IPS DF 4.7 (cell line): ENCODE results near the gene ARHGAP44.

Experiments
- DNase-seq: peaks from one replicate; pipeline ENCODE4 v3.0.0-alpha.2; 2013; ENCODE audit warnings: low spot score; ENCODE audit errors: extremely low read depth

Gene ARHGAP44, protein sequence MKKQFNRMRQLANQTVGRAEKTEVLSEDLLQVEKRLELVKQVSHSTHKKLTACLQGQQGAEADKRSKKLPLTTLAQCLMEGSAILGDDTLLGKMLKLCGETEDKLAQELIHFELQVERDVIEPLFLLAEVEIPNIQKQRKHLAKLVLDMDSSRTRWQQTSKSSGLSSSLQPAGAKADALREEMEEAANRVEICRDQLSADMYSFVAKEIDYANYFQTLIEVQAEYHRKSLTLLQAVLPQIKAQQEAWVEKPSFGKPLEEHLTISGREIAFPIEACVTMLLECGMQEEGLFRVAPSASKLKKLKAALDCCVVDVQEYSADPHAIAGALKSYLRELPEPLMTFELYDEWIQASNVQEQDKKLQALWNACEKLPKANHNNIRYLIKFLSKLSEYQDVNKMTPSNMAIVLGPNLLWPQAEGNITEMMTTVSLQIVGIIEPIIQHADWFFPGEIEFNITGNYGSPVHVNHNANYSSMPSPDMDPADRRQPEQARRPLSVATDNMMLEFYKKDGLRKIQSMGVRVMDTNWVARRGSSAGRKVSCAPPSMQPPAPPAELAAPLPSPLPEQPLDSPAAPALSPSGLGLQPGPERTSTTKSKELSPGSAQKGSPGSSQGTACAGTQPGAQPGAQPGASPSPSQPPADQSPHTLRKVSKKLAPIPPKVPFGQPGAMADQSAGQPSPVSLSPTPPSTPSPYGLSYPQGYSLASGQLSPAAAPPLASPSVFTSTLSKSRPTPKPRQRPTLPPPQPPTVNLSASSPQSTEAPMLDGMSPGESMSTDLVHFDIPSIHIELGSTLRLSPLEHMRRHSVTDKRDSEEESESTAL

DNA sequence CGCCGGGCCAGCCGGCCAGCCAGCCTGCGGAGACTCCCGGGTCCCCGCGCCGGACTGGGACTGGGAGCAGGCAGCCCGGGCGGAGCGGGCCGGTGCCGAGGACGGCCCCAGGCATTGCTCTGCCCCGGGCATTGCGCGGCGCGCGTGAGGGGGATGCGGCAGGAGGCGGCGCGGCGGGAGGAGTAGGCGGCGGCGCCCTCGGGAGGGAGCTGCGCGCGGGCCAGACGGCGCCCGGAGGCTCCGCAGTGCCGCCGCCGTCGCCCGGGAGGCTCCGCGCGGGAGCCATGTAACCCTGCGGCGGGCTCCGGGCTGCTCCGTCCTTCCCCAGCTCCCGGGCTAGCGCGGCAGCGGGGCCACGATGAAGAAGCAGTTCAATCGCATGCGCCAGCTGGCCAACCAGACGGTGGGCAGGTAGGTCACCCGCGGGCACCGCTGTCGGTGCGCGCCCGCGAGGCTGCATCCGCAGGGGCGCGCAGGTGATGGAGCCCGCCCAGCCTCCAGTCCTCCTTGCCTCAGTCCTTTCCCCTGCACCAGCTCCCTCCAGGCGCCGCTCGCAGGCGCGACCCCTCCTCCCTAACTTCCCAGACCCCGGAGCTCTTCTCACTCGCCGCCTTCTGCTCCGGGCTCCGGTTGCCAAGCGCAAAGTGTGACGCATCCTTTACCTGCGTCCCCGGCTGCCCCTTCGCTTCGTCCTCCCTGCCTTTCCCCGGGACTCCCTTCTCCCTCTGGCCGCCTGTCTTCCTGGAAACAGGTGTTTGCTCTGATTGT, at the start of gene ARHGAP44:
Gene ARHGAP44 (plus strand): TSS at position 18 of the 768 bp plus-strand sequence. CDS start 341 bp downstream, at position 359.
- no peak for DNase-seq

DNA sequence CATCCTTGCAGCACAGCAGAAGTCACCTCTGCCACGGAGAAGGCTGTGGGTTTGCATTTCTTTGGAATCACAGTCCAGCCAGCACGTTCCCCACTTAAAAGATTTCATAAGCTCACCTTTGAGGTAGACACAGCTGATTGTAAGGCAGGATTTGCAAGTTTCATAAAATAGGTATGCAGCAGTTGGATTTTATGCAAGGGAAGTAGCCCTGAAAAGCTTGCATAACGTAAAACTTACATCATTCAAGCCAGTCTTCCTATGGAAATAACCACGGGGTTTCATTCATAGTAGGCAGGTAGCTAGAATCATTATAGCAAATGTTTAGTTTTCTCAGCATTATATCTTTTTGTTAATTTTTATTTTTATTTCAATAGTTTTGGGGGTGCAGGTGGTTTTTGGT, 49.8 kb upstream of the ARHGAP44 start:
- no peak for DNase-seq

DNA sequence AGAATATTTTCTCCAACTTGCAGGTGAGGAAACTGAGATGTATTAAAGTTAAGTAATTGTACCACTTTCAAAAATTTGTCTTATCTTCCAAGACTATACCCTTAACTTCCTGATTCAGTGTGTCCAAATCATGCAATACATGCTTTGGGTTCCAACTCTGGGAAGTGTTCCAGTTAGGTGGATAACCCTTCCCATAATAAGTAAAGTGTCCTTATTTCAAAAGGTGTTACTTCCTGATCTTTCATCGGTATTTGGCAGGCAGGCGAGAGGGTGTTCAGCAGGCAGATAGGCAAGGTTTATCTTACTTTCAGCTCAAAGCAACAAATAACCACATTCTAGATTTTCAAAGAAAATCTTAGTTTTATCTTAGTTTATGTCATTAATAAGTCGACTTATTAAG, 46.3 kb upstream of the ARHGAP44 start:
- DNase-seq = no peak

DNA sequence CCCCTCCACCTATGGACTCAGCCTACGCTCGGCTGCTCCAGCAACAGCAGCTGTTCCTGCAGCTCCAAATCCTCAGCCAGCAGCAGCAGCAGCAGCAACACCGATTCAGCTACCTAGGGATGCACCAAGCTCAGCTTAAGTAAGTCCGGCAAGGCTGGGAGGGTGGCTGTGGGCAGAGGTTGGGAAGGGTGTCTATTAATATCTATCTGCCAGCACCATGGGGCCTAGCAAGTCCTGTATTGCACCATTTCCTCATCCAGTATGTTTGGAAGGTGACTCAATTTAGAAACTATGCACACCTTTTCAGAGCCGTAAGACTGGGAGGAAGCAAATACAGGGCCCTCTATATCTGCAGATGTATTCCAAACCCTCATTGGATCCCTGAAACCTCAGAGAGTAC, 45.0 kb upstream of the ARHGAP44 start:
- DNase-seq = no peak

DNA sequence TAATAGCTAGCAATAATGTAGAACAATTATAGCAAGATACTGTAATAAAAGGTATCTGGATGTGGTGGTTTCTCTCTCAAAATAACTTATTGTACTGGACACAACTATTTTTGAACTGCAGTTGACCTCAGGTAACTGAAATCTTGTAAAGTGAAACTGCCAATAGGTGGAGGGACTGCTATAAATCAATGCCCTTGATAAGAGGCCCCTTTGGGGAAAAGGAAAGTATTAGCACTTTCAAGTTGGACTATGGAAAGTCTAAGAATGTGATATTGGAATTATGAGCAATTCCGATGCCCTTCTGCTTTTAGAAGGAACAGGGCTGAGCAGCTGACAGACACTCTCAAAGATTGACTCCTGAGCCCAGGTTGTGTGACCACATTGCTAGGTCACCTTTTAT, 44.5 kb upstream of the ARHGAP44 start:
- DNase-seq = no peak

DNA sequence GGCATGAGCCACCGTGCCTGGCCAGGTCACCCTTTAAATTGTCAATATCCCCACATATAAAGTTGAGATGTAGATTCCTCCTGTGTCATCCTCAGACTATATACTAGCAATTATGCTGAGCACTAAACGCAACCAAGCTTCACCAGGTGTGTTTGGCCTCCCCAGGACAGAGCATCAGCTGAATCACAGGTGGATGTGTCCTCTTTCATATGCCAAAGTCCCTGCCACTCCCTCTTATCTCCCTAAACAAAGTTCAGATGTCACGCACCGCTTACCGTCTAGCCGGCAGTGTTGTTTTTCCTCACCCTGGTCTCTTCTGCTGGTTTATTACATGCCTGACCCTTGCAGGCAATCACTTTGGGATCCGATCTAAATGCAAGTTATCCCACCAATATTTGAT, 43.8 kb upstream of the ARHGAP44 start:
- no peak for DNase-seq

DNA sequence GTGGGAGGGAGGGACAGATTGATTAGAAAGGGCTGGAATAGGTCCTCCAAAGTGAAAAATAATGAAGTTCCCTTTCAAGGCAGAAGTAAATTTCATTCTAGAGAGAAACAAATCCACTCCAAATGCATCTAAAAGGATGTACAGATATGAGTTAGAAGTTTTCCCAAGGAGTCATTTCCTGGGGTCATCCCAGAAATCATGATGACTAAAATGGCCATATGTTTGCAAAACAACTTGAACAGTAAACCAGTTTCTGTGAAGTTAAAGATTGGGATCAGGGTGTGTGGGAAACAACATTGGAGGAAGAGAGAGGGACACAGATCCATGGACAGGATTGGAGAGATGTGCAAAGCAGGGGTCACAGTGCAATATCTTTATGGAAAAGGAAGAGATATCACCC, 32.5 kb upstream of the ARHGAP44 start:
- DNase-seq = no peak

DNA sequence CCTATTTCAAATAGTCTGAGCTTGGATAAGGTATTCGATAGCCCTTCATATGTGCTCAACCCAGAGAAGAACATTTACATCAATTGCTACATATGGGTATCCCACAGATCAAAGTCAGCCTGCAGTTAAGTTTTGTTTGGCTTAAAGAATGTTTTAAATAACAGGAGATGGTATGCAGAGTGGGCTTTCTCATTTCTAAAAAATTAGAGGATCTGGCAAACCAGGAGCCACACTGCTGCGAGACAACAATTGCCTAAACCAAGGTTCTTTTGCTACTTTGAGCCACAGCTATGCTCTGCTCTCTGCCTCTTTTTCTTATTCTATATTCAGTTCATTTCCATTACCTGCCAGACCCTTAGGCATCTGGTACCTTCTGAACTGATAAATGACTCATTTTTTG, 30.2 kb upstream of the ARHGAP44 start:
- no peak for DNase-seq

DNA sequence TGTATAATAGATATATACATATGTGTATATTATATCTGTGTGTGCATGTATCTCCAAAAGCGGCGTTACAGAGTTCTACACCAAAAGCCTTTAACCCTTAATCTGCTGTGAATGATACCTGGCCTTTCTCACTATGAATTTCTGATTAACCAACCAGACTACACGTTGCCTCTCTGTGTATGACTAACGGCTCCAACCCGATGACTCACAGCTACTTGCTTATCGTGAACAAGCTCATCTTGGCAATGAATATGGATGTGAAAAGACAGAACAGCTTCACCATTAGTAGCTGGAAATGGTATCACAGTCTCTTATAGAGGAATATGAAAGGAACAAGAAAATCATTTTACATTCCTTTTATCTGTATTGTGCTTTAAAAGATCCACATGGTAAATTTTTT, 23.8 kb upstream of the ARHGAP44 start:
- DNase-seq = no peak

DNA sequence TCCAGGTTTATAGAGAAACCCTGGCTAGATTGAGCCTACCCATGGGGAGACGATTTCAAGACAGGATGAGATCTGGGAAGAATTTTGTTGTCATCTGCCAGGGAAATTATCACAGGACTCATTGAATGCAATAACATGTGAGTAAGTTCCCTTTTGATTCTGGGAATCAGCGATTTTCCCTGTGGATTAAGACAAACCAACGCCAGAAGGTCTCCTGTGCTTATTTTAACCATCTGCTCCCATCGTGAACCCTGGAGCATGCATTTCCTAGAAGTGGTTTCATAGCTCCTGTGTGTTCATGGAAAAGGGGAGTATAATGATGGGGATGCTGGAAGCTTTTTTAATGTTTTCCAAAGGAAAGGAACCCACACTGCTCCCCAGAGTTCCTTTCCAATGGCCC, 21.0 kb upstream of the ARHGAP44 start:
- DNase-seq = no peak

DNA sequence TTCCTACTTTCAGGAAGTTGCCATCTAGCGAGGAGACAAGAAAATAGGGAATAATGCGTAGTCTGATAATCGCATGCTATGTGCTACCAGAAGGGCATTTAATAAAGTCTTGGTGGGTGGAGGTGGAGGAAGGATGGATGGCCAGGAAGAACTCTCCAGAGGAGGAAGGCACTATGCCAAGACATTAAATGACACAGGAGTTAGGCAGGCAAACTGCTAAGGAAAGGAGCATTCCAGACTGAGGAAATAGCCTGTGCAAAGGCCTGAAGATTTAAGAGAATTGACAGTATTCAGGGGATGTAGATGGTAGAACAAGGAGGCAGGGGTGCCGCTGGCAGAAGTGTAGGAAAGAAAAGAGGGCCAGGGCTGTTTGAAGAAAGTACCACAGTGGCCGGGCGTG, 19.3 kb upstream of the ARHGAP44 start:
- no peak for DNase-seq

DNA sequence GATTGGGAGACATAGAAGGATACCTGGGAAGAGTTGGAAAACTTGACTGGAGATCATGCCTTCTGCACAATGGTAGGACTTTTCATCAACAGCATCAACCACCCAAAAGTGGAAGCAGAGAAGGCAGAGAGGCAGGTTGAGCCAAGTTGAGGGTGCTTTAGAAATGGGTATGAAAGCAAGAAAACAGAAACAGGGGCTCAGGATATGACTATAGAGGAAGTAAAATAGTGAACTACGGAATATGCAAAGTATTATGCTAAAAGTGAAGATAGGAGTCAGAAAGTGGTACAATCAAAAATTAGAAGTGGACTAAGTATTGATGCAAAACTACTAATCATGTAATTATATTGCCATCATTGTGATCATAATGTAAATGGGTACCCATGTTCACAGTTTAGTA, 16.1 kb upstream of the ARHGAP44 start:
- DNase-seq = no peak

DNA sequence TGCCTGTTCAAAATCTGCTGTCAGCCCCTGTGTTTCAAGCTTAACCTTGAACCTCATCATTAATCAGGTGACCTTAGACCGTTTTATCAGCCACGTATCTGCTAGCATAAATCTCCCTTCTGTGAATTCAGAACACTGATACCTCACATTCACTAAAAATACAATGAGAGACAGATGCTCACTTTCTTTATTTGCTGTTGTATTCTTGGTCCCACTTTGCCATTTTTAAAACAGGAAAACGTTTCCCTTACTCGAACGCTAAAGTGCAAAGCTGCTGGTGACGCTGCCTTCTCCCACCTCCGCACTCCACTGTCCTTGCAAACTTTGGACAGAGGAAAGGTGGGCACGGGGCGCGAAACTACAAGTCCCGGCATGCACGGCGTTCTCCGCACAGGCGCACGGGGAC, 220 bp upstream of the ARHGAP44 start:
- no peak for DNase-seq

DNA sequence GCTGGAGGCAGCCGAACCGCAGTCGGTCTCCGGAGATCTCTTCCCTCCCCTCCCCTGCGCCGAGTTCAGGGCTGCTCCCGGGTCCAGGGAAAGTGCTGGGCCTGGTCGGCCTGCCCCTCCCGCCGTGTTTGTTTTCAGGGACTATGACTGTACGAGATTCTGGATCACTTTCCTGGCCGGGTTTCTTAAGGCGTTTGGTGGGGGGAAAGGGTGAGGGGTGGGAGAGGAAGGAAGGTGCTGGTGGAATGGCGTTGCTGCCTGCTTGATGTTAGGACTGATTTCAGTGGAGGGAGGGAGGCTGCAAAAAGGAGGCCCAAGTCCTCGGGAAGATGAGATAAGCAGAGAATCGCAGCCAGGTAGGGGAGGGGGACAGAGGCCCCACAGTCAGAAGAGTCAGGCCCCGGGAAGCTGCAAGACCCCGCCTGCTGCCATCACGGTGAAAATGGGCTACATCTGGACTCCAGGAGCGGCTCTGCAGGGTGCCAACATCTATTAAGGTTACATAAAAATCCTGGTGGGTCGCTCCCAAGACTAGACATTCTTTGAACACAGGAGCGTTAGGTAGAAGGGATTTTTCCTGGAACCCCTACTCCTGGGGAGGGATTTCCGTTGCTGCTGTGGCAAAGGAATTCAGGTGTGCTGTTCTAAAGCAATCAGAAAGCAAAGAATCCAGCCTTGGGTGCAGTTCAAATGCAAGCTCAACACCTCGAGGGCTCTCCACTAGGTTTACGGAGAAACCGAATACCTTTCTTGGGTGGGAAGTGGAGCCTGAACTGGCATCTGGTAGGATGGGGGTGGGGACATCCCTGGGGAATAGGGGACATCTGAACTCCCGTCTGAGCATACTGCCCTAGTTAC, 1.2 kb downstream of the ARHGAP44 start:
- DNase-seq = no peak

DNA sequence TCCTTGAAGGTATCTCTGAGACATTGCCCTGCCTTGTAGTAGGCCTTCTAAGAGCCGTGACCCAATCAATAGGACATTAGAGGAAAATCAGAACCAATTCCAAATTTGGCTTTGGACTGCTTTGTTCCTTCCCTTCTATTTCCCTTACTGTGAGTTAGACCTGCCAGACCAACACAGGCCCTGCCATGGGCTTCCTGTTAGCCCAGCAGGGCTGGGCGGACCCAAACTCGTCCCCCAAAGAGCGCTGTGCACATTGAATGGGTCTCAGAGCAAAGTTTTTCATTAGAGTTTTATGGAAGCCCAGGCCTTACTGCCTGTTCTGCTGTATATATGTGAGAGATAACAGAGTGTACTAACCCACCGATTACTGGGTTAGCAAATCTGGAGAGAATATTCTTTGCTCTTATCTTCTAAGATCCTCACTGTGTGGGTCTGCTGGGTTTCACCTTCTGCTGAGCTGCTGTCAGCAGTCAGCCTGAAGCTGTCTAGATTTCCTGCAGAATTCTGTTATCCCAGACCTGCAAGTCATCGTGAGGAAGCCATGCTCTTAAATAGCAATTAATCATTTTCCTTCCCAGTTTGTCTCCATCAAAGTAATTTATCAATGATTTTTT, 5.7 kb downstream of the ARHGAP44 start:
- DNase-seq = no peak

DNA sequence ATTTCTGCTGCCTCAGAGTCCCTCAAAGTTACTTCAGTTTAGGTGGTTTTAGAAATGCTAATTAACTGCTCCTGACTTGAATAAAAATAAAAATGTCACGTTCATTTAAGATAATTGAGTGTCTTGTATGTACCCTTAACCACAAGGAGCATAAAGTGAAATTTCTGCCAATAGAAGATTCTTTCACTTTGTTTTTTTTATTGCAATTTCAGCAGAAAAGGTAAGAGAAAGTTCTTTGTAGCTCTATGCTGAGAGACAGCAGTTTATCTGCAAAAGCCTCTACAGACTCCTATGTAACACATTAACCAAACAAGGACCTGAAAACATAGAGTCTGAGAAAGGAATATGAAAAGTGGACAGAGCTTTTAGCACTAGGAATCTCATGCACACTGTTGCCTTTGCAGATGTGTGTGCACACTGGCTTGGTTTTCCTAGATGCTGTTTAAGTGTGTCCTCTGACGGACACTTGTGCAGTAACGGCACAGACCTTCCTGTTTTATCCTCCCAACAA, 11.6 kb downstream of the ARHGAP44 start:
- DNase-seq = no peak

DNA sequence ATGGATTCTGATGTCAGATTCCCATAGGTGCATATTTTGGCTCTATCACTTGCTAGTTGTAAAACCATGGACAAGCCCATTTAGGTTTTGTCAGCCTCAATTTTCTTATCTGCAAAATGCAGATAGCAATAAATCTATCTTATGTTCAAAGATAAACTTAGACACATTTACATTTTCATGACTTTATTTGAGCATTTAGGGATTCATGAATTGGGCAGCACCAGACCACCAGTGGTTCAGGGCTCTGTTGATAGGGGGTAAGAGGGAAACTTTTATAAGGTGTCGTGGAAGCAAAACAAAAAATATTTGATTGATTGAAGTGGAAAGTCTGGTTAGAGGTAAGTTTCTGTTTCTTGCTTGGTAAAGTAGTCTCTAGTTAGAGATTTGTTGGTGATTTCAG, 17.3 kb downstream of the ARHGAP44 start:
- no peak for DNase-seq

DNA sequence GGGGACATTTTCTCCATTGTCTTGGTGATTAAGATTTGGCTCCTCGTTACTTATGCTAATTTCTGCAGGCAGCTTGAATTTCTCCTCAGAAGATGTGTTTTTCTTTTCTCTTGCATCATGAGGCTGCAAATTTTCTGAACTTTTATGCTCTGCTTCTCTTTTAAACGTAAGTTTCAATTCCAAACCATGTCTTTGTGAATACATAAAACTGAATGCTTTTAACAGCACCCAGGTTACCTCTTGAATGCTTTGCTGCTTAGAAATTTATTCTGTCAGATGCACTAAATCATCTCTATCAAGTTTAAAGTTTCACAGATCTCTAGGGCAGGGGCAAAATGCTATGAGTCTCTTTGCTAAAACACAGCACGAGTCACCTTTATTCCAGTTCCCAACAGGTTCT, 19.4 kb downstream of the ARHGAP44 start:
- DNase-seq = no peak

DNA sequence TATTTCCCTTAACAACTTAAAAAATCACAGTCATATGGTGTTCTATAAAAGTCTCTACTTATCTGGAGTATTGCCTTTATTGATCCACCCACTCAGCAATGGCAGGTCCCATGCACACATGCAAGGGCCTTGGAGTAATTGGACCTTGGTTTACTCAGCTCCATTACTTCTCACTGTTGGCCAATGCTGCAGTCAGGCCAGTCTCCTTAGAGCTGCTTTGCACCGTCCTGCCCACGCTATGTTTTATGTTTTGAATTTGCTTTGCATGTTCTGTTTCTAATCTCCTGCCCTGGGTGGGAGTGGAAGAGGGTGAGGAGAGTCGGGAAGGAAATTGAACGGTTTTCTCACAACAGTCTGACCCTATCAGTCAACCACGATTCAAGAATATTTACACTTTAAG, 23.6 kb downstream of the ARHGAP44 start:
- DNase-seq = no peak

DNA sequence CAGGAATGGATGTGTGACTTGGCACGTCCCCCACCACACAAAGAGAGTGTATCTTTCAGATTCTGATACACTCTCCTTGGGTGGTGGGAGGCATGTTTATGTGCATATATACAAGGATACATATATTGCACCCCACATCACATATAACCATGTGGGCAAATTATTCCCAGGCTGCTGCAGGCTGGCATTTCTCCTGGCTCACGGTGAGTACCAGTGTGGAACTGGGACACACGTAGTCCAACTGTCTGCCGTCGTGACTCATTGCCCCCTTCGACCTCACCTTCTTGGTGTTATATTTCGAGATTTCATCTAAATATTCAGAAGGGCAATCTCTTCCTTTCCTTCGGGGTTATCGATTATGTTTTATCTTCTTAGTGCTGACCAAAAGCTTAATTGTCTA, 24.4 kb downstream of the ARHGAP44 start:
- no peak for DNase-seq
